GM13977 (cell line): ENCODE measurements around the gene TNFAIP8.

Experiments used
- DNase-seq: peaks from one replicate; pipeline ENCODE4 v3.0.0; 2012; ENCODE audit warnings: low spot score
- CTCF ChIP-seq: IDR thresholded peaks from 2 replicates; pipeline ENCODE4 v1.5.1; 2012; ENCODE audit warnings: mild to moderate bottlenecking, control low read depth; ENCODE audit not compliant: insufficient read depth; ENCODE audit errors: extremely low read depth, missing control alignments
- in situ Hi-C: fragments of 300-500 bp; cut with MboI; formaldehyde crosslinking; loops from one replicate; pipeline ENCODE4 v1.12.0; 2022; ENCODE audit warnings: low sequenced_read_pairs, low pct_unique_long_range_greater_than_20kb, mixed read lengths, inconsistent platforms; ENCODE audit not compliant: unreplicated experiment

TNFAIP8 gene

DNA sequence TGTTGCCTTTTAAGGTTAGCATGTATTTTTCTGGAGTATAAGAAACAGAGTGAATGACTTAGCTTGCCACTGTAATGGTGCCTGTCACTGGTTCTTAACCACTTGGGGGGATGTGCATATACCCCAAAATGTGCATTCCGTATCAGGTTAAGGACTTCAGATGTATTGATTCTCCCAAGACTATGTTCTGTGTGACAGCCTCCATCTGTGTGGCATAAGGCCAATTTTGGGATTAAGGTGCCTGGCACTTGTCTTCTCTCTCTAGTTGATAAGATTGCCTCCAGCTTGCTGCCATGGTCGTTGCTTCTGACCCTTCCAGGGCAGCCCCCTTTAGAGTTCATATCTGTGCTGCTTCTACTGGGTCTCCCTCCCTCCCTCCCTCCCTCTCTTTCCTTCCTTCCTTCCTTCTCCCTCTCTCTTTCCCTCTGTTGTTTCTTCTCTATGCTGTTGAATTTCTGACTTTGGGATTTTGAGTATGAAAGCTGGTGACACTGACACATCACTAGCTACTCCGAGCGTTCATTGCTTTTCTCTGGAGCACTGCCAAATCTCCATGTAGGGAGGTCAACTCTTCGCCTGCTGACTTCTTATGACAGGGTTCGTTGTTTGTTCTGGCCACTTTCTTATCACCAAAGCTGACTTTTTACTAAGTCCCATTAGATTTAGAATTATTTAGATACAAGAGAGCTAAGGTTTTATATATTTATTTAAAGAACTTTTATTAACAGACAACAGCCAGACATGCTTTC is 31.0 kb downstream of the TNFAIP8 start:
- no peak for DNase-seq
- TF ChIP-seq CTCF = no peak
- in situ Hi-C loops = no loop called here

- in situ Hi-C loops = no loop called here
- no peak for TF ChIP-seq CTCF
- DNase-seq = no peak
Measured at GRCh38 chr5:119387945-119388618, 32.3 kb downstream of the TNFAIP8 start.

GRCh38 chr5:119388619-119389190 is 32.9 kb downstream of the TNFAIP8 start:
- in situ Hi-C loops = no loop called here
- TF ChIP-seq CTCF = no peak
- no peak for DNase-seq

DNA sequence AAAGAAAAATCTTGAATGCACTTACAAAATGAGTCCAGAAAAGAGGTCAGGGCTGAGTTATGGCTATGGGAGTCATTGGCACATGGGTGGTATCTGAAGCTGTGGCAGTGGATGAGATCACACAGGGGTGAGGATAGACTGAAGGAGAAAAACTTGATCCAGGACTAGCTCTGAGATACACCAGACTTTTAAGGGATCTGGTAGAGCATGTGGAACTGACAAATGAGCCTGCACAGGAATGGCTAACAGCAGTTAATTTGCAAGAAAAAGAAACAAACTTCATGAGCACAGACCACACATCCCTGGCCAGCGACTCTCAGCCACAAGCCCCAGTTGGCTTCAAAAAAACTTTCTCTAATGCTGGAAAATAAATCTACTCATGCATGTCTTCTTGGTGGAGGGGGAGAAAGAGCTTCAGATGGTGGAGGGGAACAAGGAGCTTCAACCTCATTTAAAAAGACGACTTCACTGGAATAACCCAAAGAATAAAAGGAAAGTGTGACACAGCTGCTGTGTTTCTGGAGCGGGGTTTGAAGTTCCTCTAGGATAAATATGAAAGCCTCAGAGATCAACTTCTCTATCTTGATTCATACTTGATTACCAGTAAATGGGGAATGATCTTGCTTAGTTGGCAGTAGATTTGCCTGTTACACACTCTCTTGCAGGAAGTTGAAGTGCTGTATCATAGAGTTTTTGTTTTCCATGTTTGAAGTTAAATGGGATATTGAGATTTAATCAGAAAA is 33.6 kb downstream of the TNFAIP8 start:
- no peak for DNase-seq
- in situ Hi-C loops = no loop called here
- no peak for TF ChIP-seq CTCF

DNA sequence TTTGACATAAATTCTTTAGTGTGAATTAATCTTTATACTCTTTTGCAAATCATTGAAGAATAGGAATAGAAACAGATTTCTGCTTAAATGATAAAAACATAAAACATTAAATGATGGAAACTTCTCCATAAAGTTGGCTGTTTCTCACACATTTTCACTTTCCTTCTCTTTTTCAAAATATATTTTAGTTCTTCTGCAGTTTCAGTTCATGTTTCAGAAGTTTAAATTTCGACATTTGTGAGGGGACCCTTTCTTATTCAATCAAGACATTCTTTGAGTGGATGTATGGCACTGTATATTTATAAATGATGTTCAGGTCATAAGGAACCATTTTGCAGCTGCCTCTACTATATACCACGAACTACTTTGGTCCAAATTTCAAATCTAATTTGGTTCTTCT is 34.6 kb downstream of the TNFAIP8 start:
- TF ChIP-seq CTCF = no peak
- DNase-seq = no peak
- in situ Hi-C loops = no loop called here

- no peak for TF ChIP-seq CTCF
- in situ Hi-C loops = no loop called here
- no peak for DNase-seq
Measured at GRCh38 chr5:119393201-119393691, 37.4 kb downstream of the TNFAIP8 start.
